DND-41 (cell line): ENCODE data around the gene FCRL3.

ENCODE experiments used
- CTCF ChIP-seq: IDR thresholded peaks from 2 replicates; pipeline ENCODE4 v1.5.1; 2012; ENCODE audit warnings: borderline replicate concordance, low read length, moderate library complexity, mild to moderate bottlenecking; ENCODE audit not compliant: poor library complexity, severe bottlenecking; ENCODE audit errors: extremely low read depth
- EZH2 ChIP-seq: IDR thresholded peaks from 3 replicates; pipeline ENCODE4 v1.6.1; 2012; ENCODE audit warnings: borderline replicate concordance, low read depth, mild to moderate bottlenecking, moderate library complexity, low read length, inconsistent platforms; ENCODE audit not compliant: severe bottlenecking

GRCh38 chr1:157711802-157712201 is 11.2 kb upstream of the FCRL3 start:
- TF ChIP-seq EZH2 (no peak), CTCF (no peak)
